HL-60 (cell line): Measurements from ENCODE around the gene EPDR1.

Experiments
- CTCF ChIP-seq: IDR thresholded peaks from one replicate; pipeline ENCODE4 v1.5.1; 2011; ENCODE audit warnings: low read length, control low read depth, inconsistent platforms; ENCODE audit not compliant: insufficient read depth
- GABPA ChIP-seq: IDR thresholded peaks from 2 replicates; pipeline ENCODE4 v1.6.1; 2012; ENCODE audit warnings: low read depth

GRCh38 chr7:37982423-37982822 lies 62.0 kb downstream of the EPDR1 start:
- no peak for TF ChIP-seq GABPA
- TF ChIP-seq CTCF: no peak
